Mucosa of rectum (tissue), 2 donors: Measurements from ENCODE around the gene SPON1.

Source experiments
- H3K27ac ChIP-seq, 2 donors: one replicate each; pipeline ENCODE4 v1.7.0; 2013; ENCODE audit warnings: inconsistent platforms in 2 of 2, low read depth in 2 of 2, low read length in 2 of 2
- H3K27me3 ChIP-seq, 2 donors: one replicate each; pipeline ENCODE4 v1.7.0; 2013; ENCODE audit warnings: low read length in 2 of 2; ENCODE audit not compliant: control insufficient read depth in 2 of 2, insufficient read depth in 2 of 2
- H3K36me3 ChIP-seq, 2 donors: one replicate each; pipeline ENCODE4 v1.7.0; 2013; ENCODE audit warnings: low read length in 2 of 2; ENCODE audit not compliant: control insufficient read depth in 2 of 2, insufficient read depth in 2 of 2
- H3K4me1 ChIP-seq, 2 donors: one replicate each; pipeline ENCODE4 v1.7.0; 2013; ENCODE audit warnings: low read length in 2 of 2, mild to moderate bottlenecking in 1 of 2; ENCODE audit not compliant: control insufficient read depth in 2 of 2, insufficient read depth in 2 of 2
- H3K4me3 ChIP-seq, 2 donors: one replicate each; pipeline ENCODE4 v1.7.0; 2013; ENCODE audit warnings: low read length in 2 of 2
- H3K9ac ChIP-seq, 2 donors: one replicate each; pipeline ENCODE4 v1.7.0; 2013; ENCODE audit warnings: low read length in 2 of 2, low read depth in 1 of 2, mild to moderate bottlenecking in 1 of 2
- H3K9me3 ChIP-seq, 2 donors: one replicate each; pipeline ENCODE4 v1.7.0; 2013; ENCODE audit warnings: low read length in 2 of 2; ENCODE audit not compliant: control insufficient read depth in 2 of 2
- donor health status: healthy.
- donor health status: Normal muscosa, but diverticular disease.

The SPON1 gene

DNA sequence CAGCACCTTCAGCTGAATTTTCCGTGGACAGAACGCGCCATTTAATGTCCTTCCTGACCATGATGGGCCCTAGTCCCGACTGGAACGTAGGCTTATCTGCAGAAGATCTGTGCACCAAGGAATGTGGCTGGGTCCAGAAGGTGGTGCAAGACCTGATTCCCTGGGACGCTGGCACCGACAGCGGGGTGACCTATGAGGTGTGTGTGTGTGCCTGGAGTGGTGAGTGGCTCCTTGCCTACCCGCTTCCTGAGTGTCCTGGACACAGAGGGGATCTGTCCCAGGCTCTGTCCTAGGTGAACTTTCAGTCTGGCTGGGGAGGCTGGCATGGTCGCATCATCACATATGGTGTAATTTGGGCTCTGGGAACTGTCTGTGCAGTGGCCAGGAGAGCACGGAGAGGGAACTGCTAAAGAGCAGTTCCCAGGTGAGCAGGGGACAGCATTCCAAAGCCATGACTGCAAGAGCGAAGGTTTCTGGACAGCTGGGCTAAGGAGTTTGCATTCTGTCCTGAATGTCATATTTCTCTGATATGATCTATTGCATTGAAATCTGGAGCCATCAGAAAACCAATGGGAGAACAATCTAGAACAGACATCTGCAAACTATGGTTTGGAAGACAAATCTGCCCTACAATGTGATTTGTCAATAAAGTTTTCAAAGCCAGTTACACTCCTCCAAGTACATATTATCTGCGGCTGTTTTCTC, 292.2 kb downstream of the SPON1 start:
- Histone ChIP-seq H3K27ac (no peak overlapping the region), H3K4me1 (peaks cover 14 to 19% of the 10 kb centered on the region in 2 donors), H3K9ac (no peak overlapping the region), H3K27me3 (no peaks in the 10 kb centered on the region), H3K36me3 (peaks cover 4% of the 10 kb centered on the region in 2 donors), H3K4me3 (no peak overlapping the region), H3K9me3 (no peaks in the 10 kb centered on the region)

DNA sequence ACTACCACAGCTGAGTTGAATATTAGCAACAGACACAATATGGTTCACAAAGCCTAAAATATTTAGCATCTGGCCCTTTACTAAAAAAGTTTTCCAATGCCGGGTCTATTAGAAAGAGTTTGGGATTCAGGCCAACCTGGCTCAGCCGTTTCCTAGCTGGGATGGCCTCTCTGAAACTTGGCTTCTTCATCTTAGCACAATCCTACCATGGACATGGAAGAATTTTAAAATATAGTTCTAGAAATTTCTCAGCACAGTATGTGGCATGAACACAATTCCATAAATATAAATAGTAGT, 292.7 kb downstream of the SPON1 start:
- Histone ChIP-seq H3K4me1 (peaks cover 15 to 20% of the 10 kb centered on the region in 2 donors), H3K27me3 (no peaks in the 10 kb centered on the region), H3K9me3 (no peaks in the 10 kb centered on the region), H3K27ac (no peak overlapping the region), H3K36me3 (peaks cover 4% of the 10 kb centered on the region in 2 donors), H3K9ac (no peak overlapping the region), H3K4me3 (no peak overlapping the region)

DNA sequence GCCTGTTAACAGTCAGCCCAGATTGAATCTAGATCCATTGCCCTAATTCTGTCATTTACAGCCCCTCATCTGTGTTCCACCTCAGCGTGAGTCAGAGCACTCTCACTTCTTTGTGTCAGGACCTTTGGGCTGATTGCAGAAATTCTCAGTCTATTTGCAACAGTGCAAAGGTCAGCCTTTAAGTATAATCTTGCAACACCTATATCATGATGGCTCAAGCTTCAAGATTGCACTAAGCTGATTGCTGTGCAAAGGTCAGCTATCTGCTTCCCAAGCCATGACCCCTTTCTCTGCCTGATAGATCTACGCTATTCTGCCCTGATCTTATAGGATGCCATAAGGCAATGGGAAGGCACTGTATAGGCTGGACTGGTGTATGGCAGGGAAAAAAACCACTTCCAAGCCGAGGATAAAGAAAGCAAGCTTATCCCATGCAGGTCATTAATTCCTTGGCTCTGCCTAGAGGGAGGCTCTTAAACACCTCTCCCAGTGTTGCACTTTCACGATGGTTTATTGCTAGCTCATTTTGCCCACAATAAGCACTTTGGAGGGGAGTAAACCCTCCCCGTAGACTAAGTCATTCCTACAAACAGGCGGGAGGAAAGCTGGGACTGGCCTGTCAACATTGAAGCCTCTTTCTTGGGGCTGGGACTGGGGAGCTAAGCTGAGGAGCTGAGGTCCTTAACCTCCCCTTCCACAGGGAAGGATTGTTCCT, 295.9 kb downstream of the SPON1 start:
- no peaks in the 10 kb centered on the region for H3K9me3 ChIP-seq
- H3K9ac ChIP-seq: no peak overlapping the region
- H3K4me1 ChIP-seq: peaks cover 20 to 23% of the 10 kb centered on the region in 2 donors
- H3K27me3 ChIP-seq: no peaks in the 10 kb centered on the region
- peak overlapping the region in 1 of 2 donors; percentile 16 for H3K4me3 ChIP-seq
- H3K36me3 ChIP-seq: peaks cover 4 to 8% of the 10 kb centered on the region in 2 donors
- peak overlapping the region; percentile 38 to 46 for H3K27ac ChIP-seq

DNA sequence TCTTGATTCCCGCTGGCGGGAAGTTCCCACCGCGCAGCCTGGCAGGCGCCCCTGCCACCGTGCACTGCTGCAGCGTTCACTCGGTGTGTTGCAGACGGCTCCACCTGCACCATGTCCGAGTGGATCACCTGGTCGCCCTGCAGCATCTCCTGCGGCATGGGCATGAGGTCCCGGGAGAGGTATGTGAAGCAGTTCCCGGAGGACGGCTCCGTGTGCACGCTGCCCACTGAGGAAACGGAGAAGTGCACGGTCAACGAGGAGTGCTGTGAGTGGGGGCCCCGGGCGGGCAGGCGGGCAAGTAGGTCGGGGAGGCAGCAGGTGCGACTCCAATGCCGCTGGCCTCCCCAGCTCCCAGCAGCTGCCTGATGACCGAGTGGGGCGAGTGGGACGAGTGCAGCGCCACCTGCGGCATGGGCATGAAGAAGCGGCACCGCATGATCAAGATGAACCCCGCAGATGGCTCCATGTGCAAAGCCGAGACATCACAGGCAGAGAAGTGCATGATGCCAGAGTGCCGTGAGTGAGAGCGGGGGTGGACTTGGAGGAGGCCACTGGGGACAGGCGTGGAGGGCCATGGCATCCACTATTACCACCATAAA, 296.8 kb downstream of the SPON1 start:
- no peaks in the 10 kb centered on the region for H3K27me3 ChIP-seq
- peak overlapping the region in 1 of 2 donors; percentile 56 for H3K27ac ChIP-seq
- peaks cover 4 to 8% of the 10 kb centered on the region in 2 donors for H3K36me3 ChIP-seq
- H3K9me3 ChIP-seq: no peaks in the 10 kb centered on the region
- peak overlapping the region in 1 of 2 donors; percentile 53 for H3K4me3 ChIP-seq
- H3K4me1 ChIP-seq: peaks cover 20 to 23% of the 10 kb centered on the region in 2 donors
- no peak overlapping the region for H3K9ac ChIP-seq

DNA sequence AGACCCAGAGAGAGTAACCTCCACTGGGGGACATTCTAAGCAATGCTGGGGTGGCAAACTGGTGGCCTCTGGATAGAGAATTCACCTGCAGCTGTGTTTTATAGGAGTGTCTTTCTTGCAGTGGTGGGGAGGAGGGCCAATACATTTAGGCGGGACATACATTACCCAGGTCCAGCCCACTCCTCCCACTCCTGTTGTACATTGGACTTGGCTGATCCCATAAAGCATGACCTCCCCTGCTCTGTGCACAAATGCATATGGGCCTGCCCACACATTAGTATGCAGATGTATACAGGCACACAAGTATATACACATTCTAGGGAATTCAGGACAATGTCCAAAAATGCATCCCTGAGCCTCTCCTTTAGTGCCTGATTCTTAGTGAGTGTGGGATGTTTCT, 297.4 kb downstream of the SPON1 start:
- H3K27ac ChIP-seq: peak overlapping the region in 1 of 2 donors; percentile 56
- no peaks in the 10 kb centered on the region for H3K9me3 ChIP-seq
- peak overlapping the region in 1 of 2 donors; percentile 53 for H3K4me3 ChIP-seq
- no peaks in the 10 kb centered on the region for H3K27me3 ChIP-seq
- H3K36me3 ChIP-seq: peaks cover 4 to 6% of the 10 kb centered on the region in 2 donors
- peaks cover 20 to 23% of the 10 kb centered on the region in 2 donors for H3K4me1 ChIP-seq
- H3K9ac ChIP-seq: no peak overlapping the region

DNA sequence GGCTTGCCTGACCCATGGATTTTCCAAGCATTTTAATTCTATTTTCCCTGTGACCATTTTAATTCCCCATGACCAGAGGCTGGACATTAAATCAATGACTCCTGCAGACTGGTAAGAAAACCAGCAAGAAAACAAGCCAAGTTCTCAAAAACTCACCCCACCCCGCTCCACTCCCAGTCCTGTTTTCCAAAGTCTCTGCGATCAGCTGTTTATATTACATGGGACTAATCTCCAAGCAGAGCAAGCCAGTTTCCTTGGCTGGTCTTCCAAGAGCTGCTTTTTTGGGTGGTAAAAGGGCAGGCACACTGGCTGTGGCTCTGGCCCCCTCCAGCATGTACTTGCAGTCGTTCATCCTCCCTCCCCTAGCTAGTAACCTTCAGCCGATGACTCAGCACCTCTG, 298.5 kb downstream of the SPON1 start:
- H3K9me3 ChIP-seq: no peaks in the 10 kb centered on the region
- no peak overlapping the region for H3K27ac ChIP-seq
- peaks cover 20 to 23% of the 10 kb centered on the region in 2 donors for H3K4me1 ChIP-seq
- H3K36me3 ChIP-seq: peaks cover 15 to 18% of the 10 kb centered on the region in 2 donors
- H3K4me3 ChIP-seq: no peak overlapping the region
- H3K9ac ChIP-seq: no peak overlapping the region
- H3K27me3 ChIP-seq: no peaks in the 10 kb centered on the region

DNA sequence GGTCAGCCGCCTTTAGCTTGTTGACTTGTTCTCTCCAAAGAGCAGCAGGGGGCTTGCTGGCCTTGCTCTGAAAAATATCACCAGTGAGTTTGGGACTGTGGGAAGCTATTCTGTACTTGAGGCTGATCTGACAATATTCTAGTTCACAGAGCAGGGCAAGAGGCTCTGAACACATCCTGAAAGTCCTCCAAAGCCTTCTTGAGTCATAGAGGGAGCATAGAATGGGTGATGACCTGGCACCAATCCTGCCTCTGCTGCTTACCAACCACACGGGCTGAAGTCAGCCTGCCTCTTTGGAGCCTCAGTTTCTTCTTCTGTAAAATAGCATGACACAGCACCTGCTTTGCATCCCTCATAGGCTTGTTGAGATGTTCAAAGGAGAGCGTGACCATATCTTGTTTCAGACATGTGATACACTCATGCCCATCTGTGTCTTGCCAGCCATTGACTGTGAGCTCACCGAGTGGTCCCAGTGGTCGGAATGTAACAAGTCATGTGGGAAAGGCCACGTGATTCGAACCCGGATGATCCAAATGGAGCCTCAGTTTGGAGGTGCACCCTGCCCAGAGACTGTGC, 299.8 kb downstream of the SPON1 start:
- Histone ChIP-seq H3K4me1 (peaks cover 17 to 23% of the 10 kb centered on the region in 2 donors), H3K4me3 (no peak overlapping the region), H3K27me3 (no peaks in the 10 kb centered on the region), H3K9ac (no peak overlapping the region), H3K36me3 (peaks cover 16 to 22% of the 10 kb centered on the region in 2 donors), H3K27ac (no peak overlapping the region), H3K9me3 (no peaks in the 10 kb centered on the region)

DNA sequence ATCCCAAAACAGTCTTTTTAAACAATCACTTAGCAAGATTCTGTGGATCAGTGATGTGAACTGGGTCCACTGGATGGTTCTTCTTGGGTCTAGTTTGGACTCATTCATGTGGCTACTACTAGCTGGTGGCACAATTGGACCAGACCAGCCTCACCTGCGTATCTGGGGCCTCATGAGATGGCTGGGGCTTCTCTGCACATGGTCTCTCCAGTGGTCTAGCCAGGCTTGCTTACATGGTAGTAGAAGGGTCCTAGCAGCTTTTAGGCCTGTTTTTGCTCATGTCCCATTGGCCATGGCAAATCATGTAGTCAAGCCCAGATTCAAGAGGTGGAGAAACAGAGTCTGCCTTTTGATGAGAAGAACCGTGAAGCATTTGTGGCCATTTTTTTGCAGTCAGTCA, 302.4 kb downstream of the SPON1 start:
- Histone ChIP-seq H3K9ac (no peak overlapping the region), H3K36me3 (peaks cover 16 to 28% of the 10 kb centered on the region in 2 donors), H3K27ac (no peak overlapping the region), H3K4me3 (no peak overlapping the region), H3K27me3 (no peaks in the 10 kb centered on the region), H3K4me1 (peaks cover 0 to 9% of the 10 kb centered on the region in 2 donors), H3K9me3 (no peaks in the 10 kb centered on the region)

DNA sequence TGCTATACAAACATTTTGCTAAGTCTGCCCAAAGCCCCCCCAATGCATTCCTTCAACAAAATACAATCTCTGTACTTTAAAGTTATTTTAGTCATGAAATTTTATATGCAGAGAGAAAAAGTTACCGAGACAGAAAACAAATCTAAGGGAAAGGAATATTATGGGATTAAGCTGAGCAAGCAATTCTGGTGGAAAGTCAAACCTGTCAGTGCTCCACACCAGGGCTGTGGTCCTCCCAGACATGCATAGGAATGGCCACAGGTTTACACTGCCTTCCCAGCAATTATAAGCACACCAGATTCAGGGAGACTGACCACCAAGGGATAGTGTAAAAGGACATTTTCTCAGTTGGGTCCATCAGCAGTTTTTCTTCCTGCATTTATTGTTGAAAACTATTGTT, 304.1 kb downstream of the SPON1 start:
- no peak overlapping the region for H3K4me3 ChIP-seq

More for the DNA sequence above, 304.1 kb downstream of the SPON1 start:
- Histone ChIP-seq H3K4me1 (no peaks in the 10 kb centered on the region), H3K36me3 (peaks cover 16 to 28% of the 10 kb centered on the region in 2 donors), H3K9ac (no peak overlapping the region), H3K9me3 (no peaks in the 10 kb centered on the region), H3K27ac (no peak overlapping the region), H3K27me3 (no peaks in the 10 kb centered on the region)
